ENCODE data around the gene KRTAP5-3. TPM values are rescaled to one million over a fixed set of nuclear protein-coding genes. Genes with fewer than 3 reads are reported as not detected.

The KRTAP5-3 gene
- total and polyA plus RNA-seq, 9 of the 15 experiments (the other 6 are each of a cell fraction or from before 2014, with no cell fraction given): not detected

DNA sequence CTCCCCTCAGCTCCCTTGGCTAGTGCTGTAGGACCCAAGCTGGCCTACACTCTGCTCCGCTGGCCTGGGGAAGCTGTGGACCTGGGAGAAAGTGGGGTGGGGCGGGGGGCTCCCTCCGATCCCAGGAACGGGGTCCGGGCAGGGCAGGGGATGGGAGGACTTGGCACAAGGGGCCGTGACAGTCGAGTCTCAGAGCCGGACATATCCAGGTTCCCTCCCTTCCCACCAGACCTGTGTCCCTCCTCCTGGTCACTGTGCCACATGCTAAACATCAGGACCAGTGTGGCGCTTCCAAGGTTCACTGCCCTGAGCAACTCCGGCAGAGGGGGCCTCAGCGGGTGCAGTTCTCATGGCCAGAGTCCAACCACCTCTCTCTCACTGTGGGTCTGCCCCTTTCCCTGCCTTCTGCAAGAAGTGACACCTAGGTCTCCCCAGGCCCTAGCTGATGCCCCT lies 38.2 kb downstream of the KRTAP5-3 start:
- intact Hi-C loops (cut with micrococcal nuclease): loop anchor here (5.0 to 10.0 kb wide), 3 partner anchors 115 to 455 kb away; no protein-coding TSS in a partner anchor
- H3K9me3 ChIP-seq (replicated peaks; ENCODE audit: control insufficient read depth, insufficient read depth, low read depth, low read length): no peaks in the 10 kb centered on the region
- ChIA-PET POLR2A (interaction anchor here (0.6 to 1.4 kb wide), 2 partner anchors 10 to 25 kb away, joined by 3 read pairs; no protein-coding TSS in a partner anchor), CTCF (ENCODE audit: low intra/inter-chr PET ratio) (no interaction called here)
- H3K79me2 ChIP-seq (ENCODE audit: control insufficient read depth, insufficient read depth, low read length): no peaks in the 10 kb centered on the region
- no peaks in the 10 kb centered on the region for H3K36me3 ChIP-seq (ENCODE audit: control insufficient read depth, insufficient read depth, low read length)
- H3K4me3 ChIP-seq: no peak overlapping the region
- 27% methylated on average over 7 of the region's 11 CpGs for WGBS (ENCODE audit: insufficient coverage, low coverage, missing lambda C conversion rate)
- DNase-seq (ENCODE audit: extremely low read depth in 1 of 4, low spot score in 3 of 4) (no peak), FAIRE-seq (no peak), ATAC-seq (no peak)
- in situ Hi-C loops (cut with MboI): no loop called here
- H3K27ac ChIP-seq (ENCODE audit: extremely low read depth, low read depth, low read length): no peak overlapping the region
- H2AFZ ChIP-seq (ENCODE audit: low read depth, low read length): no peak overlapping the region
- no TSS peak for BruUV-seq (replicated peaks)
- peaks cover 0 to 61% of the 10 kb centered on the region in 2 experiments; a peak in 3 of 5 replicates for H3K4me1 ChIP-seq (replicated peaks in 1 of 2; ENCODE audit: control insufficient read depth in 2 of 2, insufficient read depth in 2 of 2, low read length in 2 of 2)
- TF ChIP-seq SOX6 (IDR thresholded peaks at IDR 0.05) (no peak), GTF2F1 (IDR thresholded peaks at IDR 0.05; ENCODE audit: low read depth, low read length) (no peak), BMI1 (IDR thresholded peaks at IDR 0.05; ENCODE audit: low read length) (no peak), SMARCC2 (IDR thresholded peaks at IDR 0.05; ENCODE audit: low read depth) (no peak), STAG1 (CRISPR knock-in tag; IDR thresholded peaks at IDR 0.05; ENCODE audit: borderline replicate concordance) (no peak)
- TF ChIP-seq, protein P1, sequence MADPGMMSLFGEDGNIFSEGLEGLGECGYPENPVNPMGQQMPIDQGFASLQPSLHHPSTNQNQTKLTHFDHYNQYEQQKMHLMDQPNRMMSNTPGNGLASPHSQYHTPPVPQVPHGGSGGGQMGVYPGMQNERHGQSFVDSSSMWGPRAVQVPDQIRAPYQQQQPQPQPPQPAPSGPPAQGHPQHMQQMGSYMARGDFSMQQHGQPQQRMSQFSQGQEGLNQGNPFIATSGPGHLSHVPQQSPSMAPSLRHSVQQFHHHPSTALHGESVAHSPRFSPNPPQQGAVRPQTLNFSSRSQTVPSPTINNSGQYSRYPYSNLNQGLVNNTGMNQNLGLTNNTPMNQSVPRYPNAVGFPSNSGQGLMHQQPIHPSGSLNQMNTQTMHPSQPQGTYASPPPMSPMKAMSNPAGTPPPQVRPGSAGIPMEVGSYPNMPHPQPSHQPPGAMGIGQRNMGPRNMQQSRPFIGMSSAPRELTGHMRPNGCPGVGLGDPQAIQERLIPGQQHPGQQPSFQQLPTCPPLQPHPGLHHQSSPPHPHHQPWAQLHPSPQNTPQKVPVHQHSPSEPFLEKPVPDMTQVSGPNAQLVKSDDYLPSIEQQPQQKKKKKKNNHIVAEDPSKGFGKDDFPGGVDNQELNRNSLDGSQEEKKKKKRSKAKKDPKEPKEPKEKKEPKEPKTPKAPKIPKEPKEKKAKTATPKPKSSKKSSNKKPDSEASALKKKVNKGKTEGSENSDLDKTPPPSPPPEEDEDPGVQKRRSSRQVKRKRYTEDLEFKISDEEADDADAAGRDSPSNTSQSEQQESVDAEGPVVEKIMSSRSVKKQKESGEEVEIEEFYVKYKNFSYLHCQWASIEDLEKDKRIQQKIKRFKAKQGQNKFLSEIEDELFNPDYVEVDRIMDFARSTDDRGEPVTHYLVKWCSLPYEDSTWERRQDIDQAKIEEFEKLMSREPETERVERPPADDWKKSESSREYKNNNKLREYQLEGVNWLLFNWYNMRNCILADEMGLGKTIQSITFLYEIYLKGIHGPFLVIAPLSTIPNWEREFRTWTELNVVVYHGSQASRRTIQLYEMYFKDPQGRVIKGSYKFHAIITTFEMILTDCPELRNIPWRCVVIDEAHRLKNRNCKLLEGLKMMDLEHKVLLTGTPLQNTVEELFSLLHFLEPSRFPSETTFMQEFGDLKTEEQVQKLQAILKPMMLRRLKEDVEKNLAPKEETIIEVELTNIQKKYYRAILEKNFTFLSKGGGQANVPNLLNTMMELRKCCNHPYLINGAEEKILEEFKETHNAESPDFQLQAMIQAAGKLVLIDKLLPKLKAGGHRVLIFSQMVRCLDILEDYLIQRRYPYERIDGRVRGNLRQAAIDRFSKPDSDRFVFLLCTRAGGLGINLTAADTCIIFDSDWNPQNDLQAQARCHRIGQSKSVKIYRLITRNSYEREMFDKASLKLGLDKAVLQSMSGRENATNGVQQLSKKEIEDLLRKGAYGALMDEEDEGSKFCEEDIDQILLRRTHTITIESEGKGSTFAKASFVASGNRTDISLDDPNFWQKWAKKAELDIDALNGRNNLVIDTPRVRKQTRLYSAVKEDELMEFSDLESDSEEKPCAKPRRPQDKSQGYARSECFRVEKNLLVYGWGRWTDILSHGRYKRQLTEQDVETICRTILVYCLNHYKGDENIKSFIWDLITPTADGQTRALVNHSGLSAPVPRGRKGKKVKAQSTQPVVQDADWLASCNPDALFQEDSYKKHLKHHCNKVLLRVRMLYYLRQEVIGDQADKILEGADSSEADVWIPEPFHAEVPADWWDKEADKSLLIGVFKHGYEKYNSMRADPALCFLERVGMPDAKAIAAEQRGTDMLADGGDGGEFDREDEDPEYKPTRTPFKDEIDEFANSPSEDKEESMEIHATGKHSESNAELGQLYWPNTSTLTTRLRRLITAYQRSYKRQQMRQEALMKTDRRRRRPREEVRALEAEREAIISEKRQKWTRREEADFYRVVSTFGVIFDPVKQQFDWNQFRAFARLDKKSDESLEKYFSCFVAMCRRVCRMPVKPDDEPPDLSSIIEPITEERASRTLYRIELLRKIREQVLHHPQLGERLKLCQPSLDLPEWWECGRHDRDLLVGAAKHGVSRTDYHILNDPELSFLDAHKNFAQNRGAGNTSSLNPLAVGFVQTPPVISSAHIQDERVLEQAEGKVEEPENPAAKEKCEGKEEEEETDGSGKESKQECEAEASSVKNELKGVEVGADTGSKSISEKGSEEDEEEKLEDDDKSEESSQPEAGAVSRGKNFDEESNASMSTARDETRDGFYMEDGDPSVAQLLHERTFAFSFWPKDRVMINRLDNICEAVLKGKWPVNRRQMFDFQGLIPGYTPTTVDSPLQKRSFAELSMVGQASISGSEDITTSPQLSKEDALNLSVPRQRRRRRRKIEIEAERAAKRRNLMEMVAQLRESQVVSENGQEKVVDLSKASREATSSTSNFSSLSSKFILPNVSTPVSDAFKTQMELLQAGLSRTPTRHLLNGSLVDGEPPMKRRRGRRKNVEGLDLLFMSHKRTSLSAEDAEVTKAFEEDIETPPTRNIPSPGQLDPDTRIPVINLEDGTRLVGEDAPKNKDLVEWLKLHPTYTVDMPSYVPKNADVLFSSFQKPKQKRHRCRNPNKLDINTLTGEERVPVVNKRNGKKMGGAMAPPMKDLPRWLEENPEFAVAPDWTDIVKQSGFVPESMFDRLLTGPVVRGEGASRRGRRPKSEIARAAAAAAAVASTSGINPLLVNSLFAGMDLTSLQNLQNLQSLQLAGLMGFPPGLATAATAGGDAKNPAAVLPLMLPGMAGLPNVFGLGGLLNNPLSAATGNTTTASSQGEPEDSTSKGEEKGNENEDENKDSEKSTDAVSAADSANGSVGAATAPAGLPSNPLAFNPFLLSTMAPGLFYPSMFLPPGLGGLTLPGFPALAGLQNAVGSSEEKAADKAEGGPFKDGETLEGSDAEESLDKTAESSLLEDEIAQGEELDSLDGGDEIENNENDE (IDR thresholded peaks at IDR 0.05; ENCODE audit: low read depth, low read length): no peak
- H4K20me1 ChIP-seq (replicated peaks; ENCODE audit: control insufficient read depth, insufficient read depth, low read length): peaks cover 46% of the 10 kb centered on the region
- H3K9me1 ChIP-seq (ENCODE audit: control insufficient read depth, insufficient read depth, low read length): peaks cover 3% of the 10 kb centered on the region
- H3K9ac ChIP-seq (ENCODE audit: insufficient read depth in 1 of 2, low read depth in 2 of 2, low read length in 2 of 2): 0 out of 4 replicates have a peak overlapping the region, but pooled peaks of 1 of the 2 experiments have one; percentile 41
- peaks cover 0 to 22% of the 10 kb centered on the region in 2 experiments; a peak in 3 of 5 replicates for H3K27me3 ChIP-seq (ENCODE audit: control insufficient read depth in 2 of 2, insufficient read depth in 2 of 2, low read length in 2 of 2)
- no peak overlapping the region for H3K4me2 ChIP-seq (ENCODE audit: insufficient read depth, low read length)

All from K562 (cell line).